Adrenal gland (tissue), 12 donors: Measurements from ENCODE around the gene SRPK2. TPM values are rescaled to one million over a fixed set of nuclear protein-coding genes. Genes with fewer than 3 reads are reported as not detected.

Experiments used
- DNase-seq, 7 donors: peaks; one replicate each; pipeline ENCODE4 v3.0.0-alpha.2; 2019 to 2020
- H3K27ac ChIP-seq, 5 donors: fragments of 200-600 bp; sonication (generic) in 4 of 5; 1 replicate in 3 of 5; 2 replicates in 2 of 5; pipeline versions ENCODE4 v1.5.1 to v1.8.0; 2016 to 2020; ENCODE audit warnings: mild to moderate bottlenecking in 1 of 5
- H3K27me3 ChIP-seq: fragments of 200-600 bp; 2 replicates; pipeline ENCODE4 v1.8.0; 2021
- H3K36me3 ChIP-seq, 2 donors: fragments of 200-600 bp; replicated peaks in 1 of 2; 1 replicate in 1 of 2; 2 replicates in 1 of 2; pipeline versions ENCODE4 v1.5.1 to v1.8.0; 2018 to 2022
- H3K4me1 ChIP-seq, 2 donors: fragments of 200-600 bp; replicated peaks in 1 of 2; 1 replicate in 1 of 2; 2 replicates in 1 of 2; pipeline versions ENCODE4 v1.5.1 to v1.8.0; 2018 to 2021
- H3K4me3 ChIP-seq, 4 donors: fragments of 200-600 bp; sonication (generic) in 3 of 4; one replicate each; pipeline ENCODE4 v1.5.1; 2016 to 2018
- H3K9me3 ChIP-seq, 3 donors: fragments of 200-600 bp; sonication (generic) in 1 of 3; replicated peaks in 1 of 3; 1 replicate in 2 of 3; 2 replicates in 1 of 3; pipeline versions ENCODE4 v1.5.1 to v1.8.0; 2016 to 2021
- POLR2A ChIP-seq, 2 donors: fragments of 450-650 bp; IDR thresholded peaks; one replicate each; pipeline ENCODE4 v1.6.1; 2017; ENCODE audit warnings: antibody characterized with exemption in 2 of 2, mild to moderate bottlenecking in 2 of 2, moderate library complexity in 1 of 2
- WGBS, 4 donors: extraction: QIAGEN DNeasy Blood & Tissue Kit in 2 of 4; methylation state at CpG; one replicate each; pipeline versions ENCODE4 v1.1.5 to v1.1.7; 2013 to 2017; 5-methylcytosine and 5-hydroxymethylcytosine counted together
- intact Hi-C, 2 donors: fragments of 100-400 bp; cut with DNase I; formaldehyde crosslinking; loops; one replicate each; pipeline versions ENCODE4 v1.14.1 to v1.15.0; 2022 to 2023
- polyA plus RNA-seq, 3 donors: library from polyadenylated mRNA; stranded (reverse); fragments of 200-250 nt in 2 of 3; fragments of 350-450 nt in 1 of 3; fragmentation: Illumina TruSeq in 1 of 3; extraction: RNeasy Lipid Tissue Mini Kit (QIAGEN cat#74804) in 1 of 3; gene quantifications; one replicate each; pipeline ENCODE4 v1.2.3, GENCODE V29; 2013 to 2014
- total RNA-seq, 9 donors: library from RNA; depleted of rRNA in 4 of 9; stranded (reverse); fragments of >200 nt in 4 of 9; fragments of 120-200 nt in 1 of 9; fragmentation: NEBNext Ultra II Directional in 1 of 9; extraction: Animal tissue kit (Norgen Biotek cat#: 25700) in 1 of 9; gene quantifications; one replicate each; pipeline versions ENCODE4 v1.1.0 to v1.2.4, GENCODE V29; 2013 to 2023
- TF ChIP-seq, protein P1 (sequence below), 6 experiments: fragments of 450-650 bp in 4 of 6; fragments of 200-600 bp in 2 of 6; sonication (generic) in 1 of 6; IDR thresholded peaks; 1 replicate in 5 of 6; 2 replicates in 1 of 6; pipeline versions ENCODE4 v1.5.1 to v1.8.0; 2016 to 2021; ENCODE audit warnings: antibody characterized with exemption in 6 of 6, mild to moderate bottlenecking in 2 of 6, moderate library complexity in 1 of 6
- donor health status: healthy with polysubstance abuse.
- donor health status: Bipolar disorder and iron deficiency.
- donor health status: DM: yes; HTN: yes; CAD: no.
- donor health status: DM: no; HTN: no; CAD: no.
- donor health status: DM: no; HTN: no; CAD: no.
- donor health status: DM: yes; HTN: yes; CAD: no.

SRPK2 gene
- total and polyA plus RNA-seq, 12 donors: 7.3 to 64.7 (median 36.6) TPM

DNA sequence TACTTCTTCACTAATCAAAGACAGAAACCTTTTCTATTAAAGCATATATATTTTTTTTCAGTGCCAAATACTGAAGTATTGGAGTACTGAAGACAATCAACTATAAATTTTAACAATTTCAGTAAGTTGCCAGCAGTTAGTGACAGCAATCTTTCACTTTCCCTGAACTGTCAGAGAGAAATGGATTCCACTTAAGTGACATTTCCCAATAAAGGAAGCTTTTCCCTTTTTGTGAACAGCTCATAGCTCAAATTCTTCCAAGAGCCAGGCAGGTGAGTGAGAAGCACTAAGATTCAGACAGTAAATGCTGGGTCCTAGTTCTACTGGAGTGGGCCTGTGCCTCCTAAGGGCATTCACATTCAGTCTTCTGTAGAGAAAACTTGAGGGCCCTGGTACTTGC is 142.0 kb downstream of the SRPK2 start:
- H3K4me1 ChIP-seq: peaks cover 10 to 24% of the 10 kb centered on the region in 2 donors
- TF ChIP-seq, protein P1, sequence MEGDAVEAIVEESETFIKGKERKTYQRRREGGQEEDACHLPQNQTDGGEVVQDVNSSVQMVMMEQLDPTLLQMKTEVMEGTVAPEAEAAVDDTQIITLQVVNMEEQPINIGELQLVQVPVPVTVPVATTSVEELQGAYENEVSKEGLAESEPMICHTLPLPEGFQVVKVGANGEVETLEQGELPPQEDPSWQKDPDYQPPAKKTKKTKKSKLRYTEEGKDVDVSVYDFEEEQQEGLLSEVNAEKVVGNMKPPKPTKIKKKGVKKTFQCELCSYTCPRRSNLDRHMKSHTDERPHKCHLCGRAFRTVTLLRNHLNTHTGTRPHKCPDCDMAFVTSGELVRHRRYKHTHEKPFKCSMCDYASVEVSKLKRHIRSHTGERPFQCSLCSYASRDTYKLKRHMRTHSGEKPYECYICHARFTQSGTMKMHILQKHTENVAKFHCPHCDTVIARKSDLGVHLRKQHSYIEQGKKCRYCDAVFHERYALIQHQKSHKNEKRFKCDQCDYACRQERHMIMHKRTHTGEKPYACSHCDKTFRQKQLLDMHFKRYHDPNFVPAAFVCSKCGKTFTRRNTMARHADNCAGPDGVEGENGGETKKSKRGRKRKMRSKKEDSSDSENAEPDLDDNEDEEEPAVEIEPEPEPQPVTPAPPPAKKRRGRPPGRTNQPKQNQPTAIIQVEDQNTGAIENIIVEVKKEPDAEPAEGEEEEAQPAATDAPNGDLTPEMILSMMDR (IDR thresholded peaks at IDR 0.05): no peak
- no peak for TF ChIP-seq POLR2A (IDR thresholded peaks at IDR 0.05)
- H3K9me3 ChIP-seq: no peaks in the 10 kb centered on the region
- H3K27me3 ChIP-seq: no peaks in the 10 kb centered on the region
- DNase-seq: no peak
- no peaks in the 10 kb centered on the region for H3K36me3 ChIP-seq
- intact Hi-C loops: no loop called here
- H3K4me3 ChIP-seq: no peak overlapping the region
- H3K27ac ChIP-seq: no peak overlapping the region

DNA sequence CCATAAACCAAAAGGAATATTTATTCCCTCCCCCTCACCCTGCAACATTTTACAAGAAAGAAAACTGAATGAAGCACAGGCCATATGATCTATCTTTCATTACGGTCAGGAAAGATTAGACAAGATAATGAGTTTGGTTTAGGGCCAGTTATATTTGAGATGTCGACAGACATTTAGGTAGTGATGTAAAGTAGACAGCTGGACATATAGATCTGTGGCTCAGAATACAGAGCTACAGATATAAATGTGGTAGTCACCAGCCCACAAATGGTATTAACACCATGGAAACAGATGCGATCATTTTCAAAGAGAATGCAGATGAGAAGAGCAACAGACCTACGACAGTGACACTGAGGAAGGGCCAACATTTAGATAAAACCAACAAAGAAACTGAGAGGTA is 142.5 kb downstream of the SRPK2 start:
- no peak overlapping the region for H3K4me3 ChIP-seq
- WGBS, 4 donors: 71 to 87% (median 78%) methylated on average over 4 of the region's 4 CpGs
- peaks cover 10 to 20% of the 10 kb centered on the region in 2 donors for H3K4me1 ChIP-seq
- H3K27ac ChIP-seq: no peak overlapping the region
- no peak for TF ChIP-seq POLR2A (IDR thresholded peaks at IDR 0.05)
- TF ChIP-seq, protein P1 (IDR thresholded peaks at IDR 0.05): no peak
- H3K9me3 ChIP-seq: no peaks in the 10 kb centered on the region
- H3K36me3 ChIP-seq: no peaks in the 10 kb centered on the region
- no peaks in the 10 kb centered on the region for H3K27me3 ChIP-seq
- DNase-seq: no peak
- intact Hi-C loops: no loop called here

DNA sequence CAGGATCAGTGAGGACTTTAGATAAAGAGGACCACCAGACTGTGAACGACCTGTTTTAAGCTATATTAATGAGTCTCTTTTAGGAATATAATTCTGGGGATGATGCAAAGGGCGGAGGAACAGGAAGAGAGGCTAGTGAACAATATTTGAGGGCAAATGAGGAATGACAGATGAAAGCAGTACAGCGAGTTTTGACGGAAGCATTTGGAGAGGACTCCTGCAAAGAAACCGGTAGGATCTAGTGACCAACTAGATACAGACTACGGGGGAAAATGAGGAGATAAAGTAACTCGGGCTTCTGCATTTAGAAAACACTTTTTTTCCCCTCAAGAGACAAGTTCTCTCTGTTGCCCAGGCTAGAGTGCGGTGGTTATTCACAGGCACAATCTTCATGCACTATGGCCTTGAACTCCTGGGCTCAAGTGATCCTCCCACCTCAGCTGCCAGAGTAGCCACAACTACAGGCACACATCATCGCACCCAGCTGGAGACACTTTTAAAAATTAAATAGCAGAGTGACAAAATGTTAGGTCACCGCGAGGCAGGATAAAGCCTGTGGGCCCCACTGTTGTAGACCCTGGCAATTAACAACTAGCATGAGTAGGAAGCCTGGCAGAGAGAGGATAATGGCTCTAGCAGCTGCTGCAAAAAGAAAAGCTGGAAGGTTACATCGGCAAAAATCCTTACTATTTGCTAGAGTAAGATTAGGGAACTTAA is 143.2 kb downstream of the SRPK2 start:
- peaks cover 10 to 20% of the 10 kb centered on the region in 2 donors for H3K4me1 ChIP-seq
- peak in 5 of 7 donors; percentile 39 to 52 (median 44) for DNase-seq
- 59 to 69% (median 64%) methylated on average over 12 of the region's 12 CpGs for WGBS, 4 donors
- H3K27ac ChIP-seq: no peak overlapping the region
- TF ChIP-seq POLR2A (IDR thresholded peaks at IDR 0.05): no peak
- TF ChIP-seq, protein P1 (IDR thresholded peaks at IDR 0.05): no peak
- H3K36me3 ChIP-seq: no peaks in the 10 kb centered on the region
- H3K9me3 ChIP-seq: no peaks in the 10 kb centered on the region
- intact Hi-C loops: no loop called here
- no peaks in the 10 kb centered on the region for H3K27me3 ChIP-seq
- no peak overlapping the region for H3K4me3 ChIP-seq

DNA sequence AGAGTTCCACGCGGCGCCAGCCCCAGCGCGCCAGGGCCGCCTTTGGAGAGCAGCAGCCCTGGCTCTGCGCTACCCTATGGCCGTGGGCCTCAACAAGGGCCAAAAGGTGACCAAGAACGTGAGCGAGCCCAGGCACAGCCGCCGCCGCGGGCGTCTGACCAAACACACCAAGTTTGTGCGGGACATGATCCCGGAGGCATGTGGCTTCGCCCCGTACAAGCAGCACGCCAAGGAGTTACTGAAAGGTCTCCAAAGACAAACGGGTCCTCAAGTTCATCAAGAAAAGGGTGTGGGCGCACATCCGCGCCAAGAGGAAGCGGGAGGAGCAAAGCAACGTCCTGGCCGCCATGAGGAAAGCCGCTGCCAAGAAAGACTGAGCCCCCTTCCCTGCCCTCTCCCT is 144.1 kb downstream of the SRPK2 start:
- intact Hi-C loops: no loop called here
- peak in 2 of 7 donors; percentile 22 to 58 for DNase-seq
- Histone ChIP-seq H3K27me3 (no peaks in the 10 kb centered on the region), H3K27ac (no peak overlapping the region), H3K4me1 (peaks cover 10 to 20% of the 10 kb centered on the region in 2 donors), H3K4me3 (no peak overlapping the region), H3K36me3 (no peaks in the 10 kb centered on the region), H3K9me3 (no peaks in the 10 kb centered on the region)
- TF ChIP-seq POLR2A (IDR thresholded peaks at IDR 0.05): no peak
- TF ChIP-seq, protein P1 (IDR thresholded peaks at IDR 0.05): no peak
- WGBS, 4 donors: 77 to 95% (median 89%) methylated on average over 19 to 28 of the region's 28 CpGs
